PC-3 (cell line): ENCODE results near the gene RER1.

Experiments
- EZH2phosphoT487 ChIP-seq: fragments of 300-600 bp; sonication (generic); IDR thresholded peaks from 2 replicates; pipeline ENCODE4 v1.6.1; 2018; ENCODE audit warnings: mild to moderate bottlenecking, antibody characterized with exemption, low read length, borderline replicate concordance
- TF ChIP-seq, protein P1 (sequence below): fragments of 300-600 bp; sonication (generic); conservative IDR thresholded peaks from 2 replicates; pipeline ENCODE4 v1.5.1; 2017; ENCODE audit warnings: antibody characterized with exemption, low read depth, mild to moderate bottlenecking, low read length

GRCh38 chr1:2415337-2415736, 23.7 kb downstream of the RER1 start:
- TF ChIP-seq, protein P1, sequence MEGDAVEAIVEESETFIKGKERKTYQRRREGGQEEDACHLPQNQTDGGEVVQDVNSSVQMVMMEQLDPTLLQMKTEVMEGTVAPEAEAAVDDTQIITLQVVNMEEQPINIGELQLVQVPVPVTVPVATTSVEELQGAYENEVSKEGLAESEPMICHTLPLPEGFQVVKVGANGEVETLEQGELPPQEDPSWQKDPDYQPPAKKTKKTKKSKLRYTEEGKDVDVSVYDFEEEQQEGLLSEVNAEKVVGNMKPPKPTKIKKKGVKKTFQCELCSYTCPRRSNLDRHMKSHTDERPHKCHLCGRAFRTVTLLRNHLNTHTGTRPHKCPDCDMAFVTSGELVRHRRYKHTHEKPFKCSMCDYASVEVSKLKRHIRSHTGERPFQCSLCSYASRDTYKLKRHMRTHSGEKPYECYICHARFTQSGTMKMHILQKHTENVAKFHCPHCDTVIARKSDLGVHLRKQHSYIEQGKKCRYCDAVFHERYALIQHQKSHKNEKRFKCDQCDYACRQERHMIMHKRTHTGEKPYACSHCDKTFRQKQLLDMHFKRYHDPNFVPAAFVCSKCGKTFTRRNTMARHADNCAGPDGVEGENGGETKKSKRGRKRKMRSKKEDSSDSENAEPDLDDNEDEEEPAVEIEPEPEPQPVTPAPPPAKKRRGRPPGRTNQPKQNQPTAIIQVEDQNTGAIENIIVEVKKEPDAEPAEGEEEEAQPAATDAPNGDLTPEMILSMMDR: no peak
- TF ChIP-seq EZH2phosphoT487: no peak
